Fibroblast of lung (primary cell): ENCODE data around the gene AFAP1L2. TPM values are rescaled to one million over a fixed set of nuclear protein-coding genes. Genes with fewer than 3 reads are reported as not detected.

Experiments used
- DNase-seq, 2 donors: peaks; one replicate each; pipeline versions ENCODE4 v3.0.0 to v3.0.0-alpha.2; 2010; ENCODE audit warnings: low read depth in 2 of 2
- H2AFZ ChIP-seq: 2 replicates; pipeline ENCODE4 v1.5.1; 2012; ENCODE audit warnings: low read length, control low read depth, inconsistent platforms
- H3K27ac ChIP-seq: 2 replicates; pipeline ENCODE4 v1.5.1; 2011; ENCODE audit warnings: low read length, control low read depth; ENCODE audit not compliant: insufficient read depth
- H3K27me3 ChIP-seq: 2 replicates; pipeline ENCODE4 v1.5.1; 2011; ENCODE audit warnings: mild to moderate bottlenecking, low read length; ENCODE audit not compliant: control insufficient read depth, insufficient read depth
- H3K36me3 ChIP-seq: 2 replicates; pipeline ENCODE4 v1.5.1; 2011; ENCODE audit warnings: low read length; ENCODE audit not compliant: control insufficient read depth, insufficient read depth
- H3K4me1 ChIP-seq: 2 replicates; pipeline ENCODE4 v1.5.1; 2011; ENCODE audit warnings: low read length; ENCODE audit not compliant: control insufficient read depth, insufficient read depth; ENCODE audit errors: extremely low read depth
- H3K4me2 ChIP-seq: 2 replicates; pipeline ENCODE4 v1.5.1; 2011; ENCODE audit warnings: low read length, control low read depth; ENCODE audit not compliant: insufficient read depth; ENCODE audit errors: extremely low read depth
- H3K4me3 ChIP-seq, 4 experiments: fragments of 200-600 bp in 1 of 4; sonication (generic) in 1 of 4; replicated peaks in 1 of 4; 2 replicates each; pipeline ENCODE4 v1.5.1; 2011 to 2016; ENCODE audit warnings: low read length in 4 of 4, low read depth in 3 of 4, mild to moderate bottlenecking in 3 of 4, control low read depth in 2 of 4, inconsistent platforms in 1 of 4, mixed read lengths in 1 of 4; ENCODE audit not compliant: insufficient read depth in 1 of 4; ENCODE audit errors: control extremely low read depth in 1 of 4
- H3K79me2 ChIP-seq: 2 replicates; pipeline ENCODE4 v1.5.1; 2012; ENCODE audit warnings: mild to moderate bottlenecking, low read length, inconsistent platforms; ENCODE audit not compliant: control insufficient read depth, insufficient read depth
- H3K9ac ChIP-seq: 2 replicates; pipeline ENCODE4 v1.5.1; 2011; ENCODE audit warnings: mild to moderate bottlenecking, low read length, control low read depth; ENCODE audit not compliant: insufficient read depth
- H3K9me3 ChIP-seq: 2 replicates; pipeline ENCODE4 v1.5.1; 2012; ENCODE audit warnings: low read depth, low read length; ENCODE audit not compliant: control insufficient read depth, insufficient read depth
- H4K20me1 ChIP-seq: 2 replicates; pipeline ENCODE4 v1.5.1; 2011; ENCODE audit warnings: low read length; ENCODE audit not compliant: control insufficient read depth, insufficient read depth; ENCODE audit errors: extremely low read depth
- CTCF ChIP-seq, 2 donors: IDR thresholded peaks in 1 of 2; conservative IDR thresholded peaks in 1 of 2; 1 replicate in 1 of 2; 2 replicates in 1 of 2; pipeline ENCODE4 v1.5.1; 2011 to 2012; ENCODE audit warnings: low read length in 2 of 2, control low read depth in 1 of 2, inconsistent platforms in 1 of 2, low read depth in 1 of 2, mild to moderate bottlenecking in 1 of 2
- EZH2 ChIP-seq: IDR thresholded peaks from 2 replicates; pipeline ENCODE4 v1.5.1; 2012; ENCODE audit warnings: low read length, control low read depth, mild to moderate bottlenecking; ENCODE audit errors: missing control alignments
- polyA plus RNA-seq, 2 donors: library from polyadenylated mRNA; depleted of rRNA in 1 of 2; stranded (reverse) in 1 of 2; unstranded in 1 of 2; fragments of >200 nt; gene quantifications; 2 replicates each; pipeline ENCODE4 v1.2.1, GENCODE V29; 2011 to 2012; ENCODE audit warnings: missing spikeins in 1 of 2
- total RNA-seq: library from RNA; depleted of rRNA; stranded (reverse); fragments of >200 nt; gene quantifications from 2 replicates; pipeline ENCODE4 v1.2.1, GENCODE V29; 2014

Gene AFAP1L2
- total and polyA plus RNA-seq, 2 donors (not counting 1 experiment from before 2014, with no cell fraction given): 0.17 to 9.6 TPM

- H2AFZ ChIP-seq: no peak overlapping the region
- H3K27me3 ChIP-seq: no peaks in the 10 kb centered on the region
- H3K9me3 ChIP-seq: no peaks in the 10 kb centered on the region
- H3K4me2 ChIP-seq: no peak overlapping the region
- no peaks in the 10 kb centered on the region for H4K20me1 ChIP-seq
- DNase-seq: no peak
- H3K4me3 ChIP-seq: no peak overlapping the region
- no peaks in the 10 kb centered on the region for H3K4me1 ChIP-seq
- no peaks in the 10 kb centered on the region for H3K36me3 ChIP-seq
- no peaks in the 10 kb centered on the region for H3K79me2 ChIP-seq
- TF ChIP-seq CTCF (conservative IDR thresholded peaks at IDR 0.05 in 1 of 2, IDR thresholded peaks at IDR 0.05 in 1 of 2; ENCODE audit: low read depth in 1 of 2, low read length in 2 of 2) (no peak), EZH2 (no peak)
- no peak overlapping the region for H3K27ac ChIP-seq
- H3K9ac ChIP-seq: no peak overlapping the region
These were observed 153.6 kb downstream of the AFAP1L2 start for GRCh38 chr10:114250716-114251115.

GRCh38 chr10:114250236-114250635 lies 154.1 kb downstream of the AFAP1L2 start:
- no peak overlapping the region for H3K4me3 ChIP-seq
- H3K4me1 ChIP-seq: no peaks in the 10 kb centered on the region
- no peaks in the 10 kb centered on the region for H3K79me2 ChIP-seq
- H4K20me1 ChIP-seq: no peaks in the 10 kb centered on the region
- DNase-seq: no peak
- H3K4me2 ChIP-seq: no peak overlapping the region
- no peaks in the 10 kb centered on the region for H3K36me3 ChIP-seq
- H3K9ac ChIP-seq: no peak overlapping the region
- H3K9me3 ChIP-seq: no peaks in the 10 kb centered on the region
- TF ChIP-seq EZH2 (no peak), CTCF (conservative IDR thresholded peaks at IDR 0.05 in 1 of 2, IDR thresholded peaks at IDR 0.05 in 1 of 2; ENCODE audit: low read depth in 1 of 2, low read length in 2 of 2) (no peak)
- H2AFZ ChIP-seq: no peak overlapping the region
- H3K27me3 ChIP-seq: no peaks in the 10 kb centered on the region
- H3K27ac ChIP-seq: no peak overlapping the region

GRCh38 chr10:114246679-114247305 lies 157.5 kb downstream of the AFAP1L2 start:
- H3K4me2 ChIP-seq: no peak overlapping the region
- H3K9me3 ChIP-seq: no peaks in the 10 kb centered on the region
- TF ChIP-seq EZH2: no peak
- no peak for TF ChIP-seq CTCF (conservative IDR thresholded peaks at IDR 0.05 in 1 of 2, IDR thresholded peaks at IDR 0.05 in 1 of 2; ENCODE audit: low read depth in 1 of 2, low read length in 2 of 2)
- H4K20me1 ChIP-seq: no peaks in the 10 kb centered on the region
- no peak overlapping the region for H3K4me3 ChIP-seq
- no peak overlapping the region for H2AFZ ChIP-seq
- H3K9ac ChIP-seq: no peak overlapping the region
- no peaks in the 10 kb centered on the region for H3K4me1 ChIP-seq
- no peaks in the 10 kb centered on the region for H3K36me3 ChIP-seq
- peaks cover 21% of the 10 kb centered on the region for H3K27me3 ChIP-seq
- H3K79me2 ChIP-seq: no peaks in the 10 kb centered on the region
- no peak overlapping the region for H3K27ac ChIP-seq
- peak in 1 of 2 donors; percentile 45 for DNase-seq
